CD4-positive, CD25-positive, alpha-beta regulatory T cell (primary cell): ENCODE data around the gene RNF220. TPM values are rescaled to one million over a fixed set of nuclear protein-coding genes. Genes with fewer than 3 reads are reported as not detected.

Experiments
- ATAC-seq, 2 donors: fragments of 150-1000 bp; cut with Tn5 transposase; one replicate each; pipeline ENCODE4 v1.10.0; 2021; ENCODE audit warnings: low read depth in 2 of 2, moderate number of reproducible peaks in 2 of 2, moderate library complexity in 1 of 2
- DNase-seq, 3 donors: peaks; one replicate each; pipeline versions ENCODE4 v3.0.0 to v3.0.0-alpha.2; 2012 to 2022; ENCODE audit warnings: mixed read lengths in 1 of 3
- H3K27ac ChIP-seq: one replicate; pipeline ENCODE4 v1.7.0; 2013; ENCODE audit warnings: mild to moderate bottlenecking, low read length; ENCODE audit not compliant: insufficient read depth, poor library complexity, severe bottlenecking
- H3K27me3 ChIP-seq: one replicate; pipeline ENCODE4 v1.7.0; 2013; ENCODE audit warnings: low read length; ENCODE audit not compliant: control insufficient read depth, insufficient read depth
- H3K36me3 ChIP-seq: one replicate; pipeline ENCODE4 v1.7.0; 2013; ENCODE audit warnings: mild to moderate bottlenecking, low read length, moderate library complexity; ENCODE audit not compliant: control insufficient read depth, insufficient read depth
- H3K4me1 ChIP-seq: 2 replicates; pipeline ENCODE4 v1.7.0; 2013; ENCODE audit warnings: mild to moderate bottlenecking, low read length; ENCODE audit not compliant: insufficient read depth, control insufficient read depth, poor library complexity, severe bottlenecking
- H3K4me3 ChIP-seq: one replicate; pipeline ENCODE4 v1.7.0; 2013; ENCODE audit warnings: low read depth, mild to moderate bottlenecking, low read length, moderate library complexity
- H3K9me3 ChIP-seq, 2 experiments: 1 replicate in 1 of 2; 2 replicates in 1 of 2; pipeline ENCODE4 v1.7.0; 2013; ENCODE audit warnings: low read length in 2 of 2, mild to moderate bottlenecking in 1 of 2, moderate library complexity in 1 of 2; ENCODE audit not compliant: control insufficient read depth in 2 of 2
- H3K27ac Mint-ChIP-seq, 3 donors: one replicate each; pipeline ENCODE4 v1.8.0; 2020 to 2022; ENCODE audit warnings: mild to moderate bottlenecking in 3 of 3, mixed read lengths in 3 of 3, moderate library complexity in 2 of 3
- H3K27me3 Mint-ChIP-seq: one replicate; pipeline ENCODE4 v1.8.0; 2022; ENCODE audit warnings: mild to moderate bottlenecking, mixed read lengths
- H3K36me3 Mint-ChIP-seq: one replicate; pipeline ENCODE4 v1.8.0; 2020; ENCODE audit warnings: mixed read lengths
- H3K4me1 Mint-ChIP-seq, 4 donors: one replicate each; pipeline ENCODE4 v1.8.0; 2020 to 2022; ENCODE audit warnings: mixed read lengths in 4 of 4, mild to moderate bottlenecking in 1 of 4
- H3K4me3 Mint-ChIP-seq, 4 donors: one replicate each; pipeline ENCODE4 v1.8.0; 2020 to 2022; ENCODE audit warnings: mild to moderate bottlenecking in 4 of 4, mixed read lengths in 4 of 4, moderate library complexity in 3 of 4
- H3K9me3 Mint-ChIP-seq, 7 donors: one replicate each; pipeline ENCODE4 v1.8.0; 2020 to 2022; ENCODE audit warnings: mixed read lengths in 7 of 7, mild to moderate bottlenecking in 3 of 7, moderate library complexity in 2 of 7
- polyA plus RNA-seq, 4 donors: library from polyadenylated mRNA; unstranded; fragments of 300-500 nt; fragmentation: Illumina TruSeq; gene quantifications; one replicate each; pipeline ENCODE4 v1.2.3, GENCODE V29; 2021
- total RNA-seq: library from RNA; stranded (reverse); gene quantifications from one replicate; pipeline ENCODE4 v1.2.3, GENCODE V29; 2022

RNF220 gene
- total and polyA plus RNA-seq, 5 donors from 2014 or later: 73.2 to 94.8 (median 83.1) TPM

- no peak overlapping the region for H3K4me3 Mint-ChIP-seq
- ATAC-seq (no peak), DNase-seq (no peak)
- no peak overlapping the region for H3K27ac Mint-ChIP-seq
- H3K36me3 Mint-ChIP-seq: no peaks in the 10 kb centered on the region
- H3K4me1 Mint-ChIP-seq: no peaks in the 10 kb centered on the region
- peaks cover under 1% of the 10 kb centered on the region for H3K27me3 Mint-ChIP-seq
- no peaks in the 10 kb centered on the region for H3K9me3 Mint-ChIP-seq
- Histone ChIP-seq H3K4me3 (no peak overlapping the region), H3K36me3 (no peaks in the 10 kb centered on the region), H3K27me3 (no peaks in the 10 kb centered on the region), H3K9me3 (no peaks in the 10 kb centered on the region), H3K27ac (no peak overlapping the region), H3K4me1 (no peaks in the 10 kb centered on the region)
These were observed 201.7 kb downstream of the RNF220 start for GRCh38 chr1:44606701-44607281.

GRCh38 chr1:44608141-44608540 lies 203.1 kb downstream of the RNF220 start:
- no peak overlapping the region for H3K27ac Mint-ChIP-seq

GRCh38 chr1:44609412-44609767 lies 204.3 kb downstream of the RNF220 start:
- no peak for ATAC-seq
- no peaks in the 10 kb centered on the region for H3K9me3 ChIP-seq
- no peaks in the 10 kb centered on the region for H3K4me1 Mint-ChIP-seq
- H3K27me3 ChIP-seq: no peaks in the 10 kb centered on the region
- no peaks in the 10 kb centered on the region for H3K4me1 ChIP-seq
- H3K36me3 Mint-ChIP-seq: no peaks in the 10 kb centered on the region
- H3K36me3 ChIP-seq: no peaks in the 10 kb centered on the region
- H3K4me3 Mint-ChIP-seq: no peak overlapping the region
- H3K27me3 Mint-ChIP-seq: peaks cover 6% of the 10 kb centered on the region
- H3K27ac ChIP-seq: no peak overlapping the region
- no peak overlapping the region for H3K27ac Mint-ChIP-seq
- no peak overlapping the region for H3K4me3 ChIP-seq
- H3K9me3 Mint-ChIP-seq: no peaks in the 10 kb centered on the region
- peak; percentile 8 to 12 (median 10) for DNase-seq

More at GRCh38 chr1:44608141-44608540, 203.1 kb downstream of the RNF220 start:
- no peaks in the 10 kb centered on the region for H3K36me3 ChIP-seq
- H3K27ac ChIP-seq: no peak overlapping the region
- no peak for ATAC-seq
- H3K4me3 ChIP-seq: no peak overlapping the region
- no peaks in the 10 kb centered on the region for H3K4me1 ChIP-seq
- no peaks in the 10 kb centered on the region for H3K9me3 ChIP-seq
- H3K4me1 Mint-ChIP-seq: no peaks in the 10 kb centered on the region
- no peaks in the 10 kb centered on the region for H3K36me3 Mint-ChIP-seq
- no peak overlapping the region for H3K4me3 Mint-ChIP-seq
- DNase-seq: no peak
- H3K27me3 Mint-ChIP-seq: peaks cover 6% of the 10 kb centered on the region
- H3K9me3 Mint-ChIP-seq: no peaks in the 10 kb centered on the region
- no peaks in the 10 kb centered on the region for H3K27me3 ChIP-seq

GRCh38 chr1:44609768-44610526 lies 204.9 kb downstream of the RNF220 start:
- Mint-ChIP-seq H3K27me3 (peaks cover 6% of the 10 kb centered on the region), H3K4me1 (no peaks in the 10 kb centered on the region), H3K36me3 (no peaks in the 10 kb centered on the region), H3K4me3 (no peak overlapping the region), H3K27ac (no peak overlapping the region), H3K9me3 (no peaks in the 10 kb centered on the region)
- Histone ChIP-seq H3K36me3 (no peaks in the 10 kb centered on the region), H3K27ac (no peak overlapping the region), H3K4me3 (no peak overlapping the region), H3K9me3 (no peaks in the 10 kb centered on the region), H3K27me3 (no peaks in the 10 kb centered on the region), H3K4me1 (no peaks in the 10 kb centered on the region)
- ATAC-seq: no peak
- no peak for DNase-seq

GRCh38 chr1:44610527-44611148 lies 205.6 kb downstream of the RNF220 start:
- no peaks in the 10 kb centered on the region for H3K4me1 Mint-ChIP-seq
- H3K36me3 Mint-ChIP-seq: no peaks in the 10 kb centered on the region
- Histone ChIP-seq H3K9me3 (no peaks in the 10 kb centered on the region), H3K27ac (no peak overlapping the region), H3K36me3 (no peaks in the 10 kb centered on the region), H3K4me3 (no peak overlapping the region), H3K27me3 (no peaks in the 10 kb centered on the region), H3K4me1 (no peaks in the 10 kb centered on the region)
- peaks cover 6% of the 10 kb centered on the region for H3K27me3 Mint-ChIP-seq
- DNase-seq (no peak), ATAC-seq (no peak)
- H3K27ac Mint-ChIP-seq: no peak overlapping the region
- no peaks in the 10 kb centered on the region for H3K9me3 Mint-ChIP-seq
- no peak overlapping the region for H3K4me3 Mint-ChIP-seq

- H3K27ac Mint-ChIP-seq: no peak overlapping the region
- no peaks in the 10 kb centered on the region for H3K36me3 Mint-ChIP-seq
- H3K27me3 Mint-ChIP-seq: peaks cover 6% of the 10 kb centered on the region
- H3K27ac ChIP-seq: no peak overlapping the region
- no peaks in the 10 kb centered on the region for H3K9me3 ChIP-seq
- DNase-seq: no peak
- ATAC-seq: no peak
- no peak overlapping the region for H3K4me3 Mint-ChIP-seq
- no peak overlapping the region for H3K4me3 ChIP-seq
- H3K4me1 ChIP-seq: no peaks in the 10 kb centered on the region
- H3K27me3 ChIP-seq: no peaks in the 10 kb centered on the region
- no peaks in the 10 kb centered on the region for H3K4me1 Mint-ChIP-seq
- no peaks in the 10 kb centered on the region for H3K9me3 Mint-ChIP-seq
- H3K36me3 ChIP-seq: no peaks in the 10 kb centered on the region
These were observed 206.4 kb downstream of the RNF220 start for GRCh38 chr1:44611419-44611818.

GRCh38 chr1:44611866-44612265 lies 206.8 kb downstream of the RNF220 start:
- no peaks in the 10 kb centered on the region for H3K36me3 ChIP-seq
- Mint-ChIP-seq H3K4me1 (no peaks in the 10 kb centered on the region), H3K27me3 (peaks cover 6% of the 10 kb centered on the region), H3K27ac (no peak overlapping the region), H3K36me3 (no peaks in the 10 kb centered on the region), H3K9me3 (no peaks in the 10 kb centered on the region), H3K4me3 (no peak overlapping the region)
- H3K4me3 ChIP-seq: no peak overlapping the region
- no peak for ATAC-seq
- no peaks in the 10 kb centered on the region for H3K4me1 ChIP-seq
- H3K27me3 ChIP-seq: no peaks in the 10 kb centered on the region
- no peak for DNase-seq
- H3K27ac ChIP-seq: no peak overlapping the region
- no peaks in the 10 kb centered on the region for H3K9me3 ChIP-seq

GRCh38 chr1:44613941-44614340 lies 208.9 kb downstream of the RNF220 start:
- Histone ChIP-seq H3K36me3 (no peaks in the 10 kb centered on the region), H3K27me3 (no peaks in the 10 kb centered on the region), H3K4me3 (no peak overlapping the region), H3K27ac (no peak overlapping the region), H3K4me1 (no peaks in the 10 kb centered on the region), H3K9me3 (no peaks in the 10 kb centered on the region)
- no peak overlapping the region for H3K4me3 Mint-ChIP-seq
- DNase-seq (no peak), ATAC-seq (no peak)
- H3K36me3 Mint-ChIP-seq: no peaks in the 10 kb centered on the region
- no peak overlapping the region for H3K27ac Mint-ChIP-seq
- peaks cover 9% of the 10 kb centered on the region for H3K27me3 Mint-ChIP-seq
- H3K9me3 Mint-ChIP-seq: no peaks in the 10 kb centered on the region
- no peaks in the 10 kb centered on the region for H3K4me1 Mint-ChIP-seq
